Measurements from ENCODE around the gene PHF20.

DNA sequence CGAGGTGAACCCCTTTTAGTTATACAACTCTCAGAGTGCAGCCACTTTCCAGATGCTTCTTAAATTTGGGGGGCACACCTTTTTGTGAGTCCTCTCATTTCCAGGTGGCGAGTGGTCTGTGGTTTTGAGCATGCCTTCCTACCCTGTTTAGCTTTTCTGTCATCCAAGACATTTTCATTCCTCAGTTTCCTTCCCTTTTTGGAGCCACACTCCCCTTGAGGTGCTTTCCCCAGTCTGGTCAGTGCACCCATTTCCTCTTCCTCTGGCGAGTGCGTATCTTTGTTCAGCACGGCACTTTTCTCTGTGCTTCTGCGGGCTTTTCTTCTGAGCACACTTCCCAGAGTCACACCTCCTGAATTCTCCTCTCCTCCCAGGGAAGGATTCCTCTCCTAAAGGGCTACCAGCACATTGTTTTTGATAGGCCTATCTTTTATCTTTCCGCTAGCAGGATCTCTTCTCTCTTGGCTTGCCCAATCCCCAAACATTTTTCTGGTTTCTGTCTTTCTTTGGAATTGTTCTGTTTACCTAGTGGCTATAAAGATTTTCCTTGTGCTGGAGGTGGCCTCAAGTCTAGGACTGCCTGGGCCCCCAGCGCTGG, 1.4 kb downstream of the PHF20 start:
- no peak for TF ChIP-seq RAD21 (conservative IDR thresholded peaks at IDR 0.05)
- TF ChIP-seq, protein P1, sequence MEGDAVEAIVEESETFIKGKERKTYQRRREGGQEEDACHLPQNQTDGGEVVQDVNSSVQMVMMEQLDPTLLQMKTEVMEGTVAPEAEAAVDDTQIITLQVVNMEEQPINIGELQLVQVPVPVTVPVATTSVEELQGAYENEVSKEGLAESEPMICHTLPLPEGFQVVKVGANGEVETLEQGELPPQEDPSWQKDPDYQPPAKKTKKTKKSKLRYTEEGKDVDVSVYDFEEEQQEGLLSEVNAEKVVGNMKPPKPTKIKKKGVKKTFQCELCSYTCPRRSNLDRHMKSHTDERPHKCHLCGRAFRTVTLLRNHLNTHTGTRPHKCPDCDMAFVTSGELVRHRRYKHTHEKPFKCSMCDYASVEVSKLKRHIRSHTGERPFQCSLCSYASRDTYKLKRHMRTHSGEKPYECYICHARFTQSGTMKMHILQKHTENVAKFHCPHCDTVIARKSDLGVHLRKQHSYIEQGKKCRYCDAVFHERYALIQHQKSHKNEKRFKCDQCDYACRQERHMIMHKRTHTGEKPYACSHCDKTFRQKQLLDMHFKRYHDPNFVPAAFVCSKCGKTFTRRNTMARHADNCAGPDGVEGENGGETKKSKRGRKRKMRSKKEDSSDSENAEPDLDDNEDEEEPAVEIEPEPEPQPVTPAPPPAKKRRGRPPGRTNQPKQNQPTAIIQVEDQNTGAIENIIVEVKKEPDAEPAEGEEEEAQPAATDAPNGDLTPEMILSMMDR (IDR thresholded peaks at IDR 0.05; ENCODE audit: poor library complexity, severe bottlenecking) = no peak
